ENCODE measurements around the gene ZSCAN30.

ZSCAN30 gene

GRCh38 chr18:35278969-35279368 is 11.1 kb downstream of the ZSCAN30 start:
- DNase-seq (ENCODE audit: low read depth) = no peak

DNA sequence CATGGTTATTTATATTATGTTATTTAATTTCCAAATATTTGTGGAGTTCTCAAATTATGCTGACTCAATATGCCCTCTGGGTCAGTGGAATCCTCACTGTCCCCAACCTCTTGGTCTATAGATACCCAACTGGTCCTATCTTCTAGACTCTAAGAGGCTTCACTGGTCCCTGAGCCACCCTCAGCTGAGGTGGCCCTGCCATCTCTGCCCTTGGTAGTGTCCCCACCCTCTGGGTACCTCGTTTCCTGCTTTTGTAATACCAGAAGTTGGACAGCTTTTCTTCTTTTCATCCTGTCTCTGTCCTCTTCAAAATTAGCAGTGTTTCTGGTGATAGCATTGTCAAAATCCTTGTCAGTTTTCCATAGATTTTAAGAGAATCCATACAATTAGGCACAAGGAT is 11.9 kb downstream of the ZSCAN30 start:
- no peak for DNase-seq (ENCODE audit: low read depth)

- no peak for DNase-seq (ENCODE audit: low read depth)
These were observed 12.4 kb downstream of the ZSCAN30 start for GRCh38 chr18:35277633-35278032.

GRCh38 chr18:35276267-35276666 is 13.8 kb downstream of the ZSCAN30 start:
- DNase-seq (ENCODE audit: low read depth) = no peak

GRCh38 chr18:35271656-35272055 is 18.4 kb downstream of the ZSCAN30 start:
- DNase-seq (ENCODE audit: low read depth) = no peak

- DNase-seq (ENCODE audit: low read depth) = no peak
These were observed 21.2 kb downstream of the ZSCAN30 start for GRCh38 chr18:35268821-35269220.

DNA sequence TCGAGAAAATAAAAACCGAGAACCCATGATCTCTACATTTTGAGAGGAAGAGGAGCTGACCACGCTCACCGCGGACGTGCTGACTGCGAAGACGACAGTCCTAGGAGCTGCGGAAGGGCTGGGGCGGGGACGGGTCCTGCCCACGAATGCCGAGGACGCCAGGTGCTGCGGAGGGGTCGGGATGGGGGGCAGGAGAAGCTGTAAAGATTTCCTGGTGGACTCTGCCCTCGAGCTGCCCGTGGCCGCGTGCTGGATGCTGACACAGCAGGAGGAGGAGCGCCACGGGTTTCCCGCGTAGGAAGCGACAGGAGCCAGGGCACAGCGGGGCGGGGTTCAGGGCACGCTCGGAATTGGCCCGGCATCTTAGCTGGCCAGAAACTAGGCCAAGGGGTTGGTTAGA is 22.2 kb downstream of the ZSCAN30 start:
- no peak for DNase-seq (ENCODE audit: low read depth)

DNA sequence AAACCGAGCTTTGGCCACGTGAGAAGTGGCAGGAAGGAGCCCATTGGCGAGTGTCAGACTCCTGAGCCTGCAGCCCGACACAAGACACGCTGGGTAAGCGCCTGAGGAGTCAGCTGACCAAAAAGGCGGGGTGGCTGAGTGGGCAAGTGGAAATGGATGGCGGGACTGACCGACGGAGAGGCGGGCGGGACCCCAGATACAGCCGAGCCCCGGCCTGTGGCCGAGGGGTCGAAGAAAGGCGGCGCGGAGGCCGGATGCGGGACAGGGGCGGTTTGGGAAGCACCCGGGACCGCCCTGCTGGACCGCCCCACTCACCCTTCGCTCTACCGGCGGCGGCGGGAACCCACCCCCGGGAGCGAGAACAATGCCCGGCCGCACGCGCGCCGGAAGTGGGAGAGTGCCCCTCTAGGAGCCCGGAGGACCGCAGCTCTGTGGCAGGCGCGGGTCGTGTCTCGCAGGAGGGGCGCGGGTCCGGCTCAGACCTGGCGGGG is 22.8 kb downstream of the ZSCAN30 start:
- DNase-seq (ENCODE audit: low read depth) = peak; percentile 65

DNA sequence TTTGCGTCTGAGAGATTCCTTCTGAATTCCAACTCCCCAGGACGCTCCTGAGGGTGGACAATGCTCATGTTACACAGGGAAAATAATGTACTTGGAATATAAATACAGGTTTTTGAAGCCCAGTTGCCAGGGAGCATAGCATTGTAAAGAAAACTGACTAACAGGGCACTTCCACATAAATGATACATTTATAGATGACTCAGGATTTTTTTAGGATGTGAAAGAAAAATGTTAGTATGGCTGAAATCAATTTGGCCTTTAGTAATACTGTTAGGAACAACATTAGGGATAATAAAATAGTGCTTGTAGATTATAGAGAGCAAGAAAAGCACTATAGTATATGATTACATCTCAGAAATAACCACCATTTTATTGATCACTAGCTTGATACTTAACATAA is 25.6 kb downstream of the ZSCAN30 start:
- DNase-seq (ENCODE audit: low read depth) = no peak

DNA sequence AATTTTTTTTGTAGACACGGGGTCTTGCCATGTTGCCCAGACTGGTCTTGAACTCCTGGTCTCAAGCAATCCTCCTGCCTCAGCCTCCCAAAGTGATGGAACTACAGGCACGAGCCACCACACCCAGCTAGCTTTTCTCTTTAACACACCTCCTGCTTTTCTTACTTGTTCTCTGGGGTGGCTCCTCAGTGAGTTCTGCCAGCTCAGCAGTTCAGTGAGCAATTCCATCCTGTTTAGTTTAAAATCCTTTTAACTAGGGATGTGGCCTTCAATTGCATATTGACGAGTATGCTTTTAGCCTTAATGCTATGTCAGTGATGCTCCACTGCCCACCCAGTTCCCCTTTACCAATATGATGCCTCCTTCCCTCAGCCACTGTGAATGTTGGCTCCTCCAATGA is 33.1 kb downstream of the ZSCAN30 start:
- no peak for DNase-seq (ENCODE audit: low read depth)

- DNase-seq (ENCODE audit: low read depth) = no peak
These were observed 36.3 kb downstream of the ZSCAN30 start for GRCh38 chr18:35253655-35254287.

DNA sequence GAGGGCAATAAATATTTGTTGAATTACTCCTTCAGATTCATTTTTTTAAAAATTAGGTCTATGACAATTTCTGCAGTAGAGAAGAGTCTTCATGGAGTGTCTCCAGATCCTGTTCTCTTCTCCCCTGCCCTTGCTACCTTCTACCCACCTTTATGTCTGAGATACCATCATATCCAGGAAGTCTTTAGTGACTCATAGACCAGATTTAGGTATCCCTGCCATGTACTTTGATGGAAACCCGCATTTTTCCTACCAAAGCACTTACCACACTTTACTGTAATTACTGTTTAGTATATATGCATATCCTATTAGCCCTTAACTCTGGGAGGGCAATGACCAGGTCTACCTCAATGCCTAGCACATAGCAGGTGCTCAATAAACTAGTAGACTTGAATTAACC is 37.6 kb downstream of the ZSCAN30 start:
- no peak for DNase-seq (ENCODE audit: low read depth)

- DNase-seq (ENCODE audit: low read depth) = no peak
These were observed 41.6 kb downstream of the ZSCAN30 start for GRCh38 chr18:35248429-35248828.

GRCh38 chr18:35247412-35248249 is 42.4 kb downstream of the ZSCAN30 start:
- no peak for DNase-seq (ENCODE audit: low read depth)

DNA sequence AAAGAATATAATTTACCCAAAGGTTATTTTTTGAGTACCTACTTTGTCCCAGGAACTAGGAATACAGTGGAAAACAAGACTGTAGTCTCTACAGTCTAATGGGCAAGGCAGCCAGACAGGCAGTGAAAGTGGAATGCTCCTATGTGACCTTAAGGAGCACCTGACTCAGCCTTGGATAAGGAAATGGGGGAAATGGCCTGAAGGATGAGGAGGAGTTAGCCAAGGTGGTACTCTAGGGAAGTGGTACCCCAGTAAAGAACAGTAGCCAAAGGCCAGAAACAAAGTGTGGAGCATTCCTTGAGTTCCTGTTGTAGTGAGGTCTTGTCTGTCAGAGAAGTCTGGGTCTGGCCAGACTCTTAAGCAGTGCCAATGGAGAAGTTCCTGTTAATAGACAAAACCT is 43.2 kb downstream of the ZSCAN30 start:
- DNase-seq (ENCODE audit: low read depth) = no peak

GRCh38 chr18:35245719-35246317 is 44.2 kb downstream of the ZSCAN30 start:
- no peak for DNase-seq (ENCODE audit: low read depth)

DNA sequence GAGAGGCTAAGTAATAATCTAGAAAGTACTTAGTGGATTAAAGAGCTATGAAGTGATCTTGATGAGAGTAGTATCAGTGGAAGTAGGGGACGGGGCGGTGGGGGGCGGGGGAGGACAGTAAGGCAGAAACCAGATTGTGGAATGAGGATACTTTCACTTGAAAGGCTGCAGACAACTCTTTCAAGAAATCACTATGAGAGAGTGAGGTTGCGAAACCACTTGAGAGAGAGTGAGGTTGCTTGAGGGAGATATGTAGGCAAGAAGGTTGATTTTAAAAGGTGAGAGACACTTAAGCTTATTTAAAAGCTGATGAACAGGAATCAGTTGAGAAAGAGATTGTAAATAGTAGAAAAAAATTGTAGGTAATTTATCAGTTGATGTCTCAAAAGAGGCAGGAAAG is 45.4 kb downstream of the ZSCAN30 start:
- no peak for DNase-seq (ENCODE audit: low read depth)

GRCh38 chr18:35242426-35242825 is 47.6 kb downstream of the ZSCAN30 start:
- DNase-seq (ENCODE audit: low read depth) = no peak

GRCh38 chr18:35241448-35241804 is 48.6 kb downstream of the ZSCAN30 start:
- no peak for DNase-seq (ENCODE audit: low read depth)

DNA sequence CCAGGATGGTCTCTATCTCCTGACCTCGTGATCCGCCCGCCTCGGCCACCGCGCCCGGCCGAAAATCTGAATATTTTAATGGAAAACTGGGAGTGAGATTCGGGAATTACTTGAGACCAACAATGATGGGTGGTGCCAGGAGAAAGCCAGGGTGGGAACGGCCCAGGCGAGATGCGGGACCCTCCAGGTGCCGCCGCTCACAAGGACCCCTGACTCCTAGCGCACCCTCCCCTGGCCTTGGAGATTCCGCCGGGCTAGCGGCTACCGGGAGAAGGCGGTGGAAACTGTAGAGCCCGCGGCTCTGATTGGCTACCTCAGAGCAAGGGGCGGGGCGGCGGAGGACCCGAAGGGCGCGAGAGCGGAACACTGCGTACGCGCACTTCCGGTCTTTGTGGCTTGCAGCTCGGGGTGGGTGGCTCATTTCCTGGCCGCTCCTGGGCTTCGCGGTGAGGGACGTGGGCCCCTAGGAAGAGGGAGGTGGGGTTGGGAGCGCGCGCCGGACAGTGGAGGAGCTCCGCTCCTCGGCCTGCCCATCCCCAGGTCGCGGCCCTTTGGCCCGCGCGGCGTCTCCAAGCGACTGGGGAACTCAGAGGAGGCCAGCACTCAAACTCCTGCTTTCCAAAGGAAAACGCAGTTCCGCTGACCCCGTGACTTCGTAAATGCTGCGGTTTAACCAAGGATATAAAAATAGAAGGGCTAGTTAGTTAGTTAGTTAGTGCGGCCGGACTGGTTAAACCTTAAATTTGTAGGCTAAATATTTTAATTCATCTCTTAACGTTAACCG is 49.2 kb downstream of the ZSCAN30 start, which contains the start of gene ZNF397:
Gene ZNF397 (plus strand): TSS at position 371 of the 784 bp plus-strand sequence. CDS start 1,437 bp downstream, outside the sequence.
- DNase-seq (ENCODE audit: low read depth) = peak; percentile 94

DNA sequence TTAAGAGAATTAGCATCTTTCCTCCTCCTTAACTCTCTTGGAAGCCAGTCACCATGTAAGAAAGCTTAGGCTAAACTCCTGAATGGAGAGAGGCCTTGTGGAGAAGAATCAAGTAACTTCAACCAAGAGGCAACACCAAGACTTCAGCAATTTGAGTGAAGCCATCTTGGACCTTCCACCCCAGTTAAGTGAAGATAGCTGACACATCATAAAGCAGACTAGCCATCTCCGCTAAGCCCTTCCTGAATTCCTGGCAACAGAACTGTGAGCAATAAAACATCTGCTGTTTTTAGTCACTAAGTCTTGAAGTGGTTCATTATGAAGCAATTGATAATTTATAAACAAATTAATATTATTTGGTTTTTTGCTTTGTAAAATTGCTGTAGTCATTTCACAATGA is 50.7 kb downstream of the ZSCAN30 start:
- DNase-seq (ENCODE audit: low read depth) = no peak
